HG03103 (cell line): Measurements from ENCODE around the gene PTBP1.
"Not testable (repeated sequence)": the region's sequence is repeated elsewhere in the genome, so short reads cannot be mapped to it uniquely, and the experiment has no call there.

Source experiments
- ATAC-seq: cut with Tn5 transposase; IDR thresholded peaks from one replicate; pipeline ENCODE4 v1.9.1; 2021; ENCODE audit warnings: low read depth; ENCODE audit not compliant: unreplicated experiment

Gene PTBP1

GRCh38 chr19:824885-825284 lies 27.6 kb downstream of the PTBP1 start:
- ATAC-seq, result no peak

GRCh38 chr19:825897-826644 lies 28.8 kb downstream of the PTBP1 start:
- no peak for ATAC-seq

GRCh38 chr19:827314-827709 lies 30.1 kb downstream of the PTBP1 start:
- ATAC-seq, result no peak

- no peak for ATAC-seq
Observed at GRCh38 chr19:827710-828321, 30.6 kb downstream of the PTBP1 start, which contains the start of gene AZU1. Gene AZU1, plus strand, starts transcription at chr19:827837. Its CDS starts 10 bp downstream, at chr19:827847.

GRCh38 chr19:829129-829758 lies 32.0 kb downstream of the PTBP1 start:
- no peak for ATAC-seq

GRCh38 chr19:831407-832369 lies 34.4 kb downstream of the PTBP1 start:
- no peak for ATAC-seq

GRCh38 chr19:834216-834615 lies 37.0 kb downstream of the PTBP1 start:
- ATAC-seq, result no peak

- no peak for ATAC-seq
Observed at GRCh38 chr19:835210-835810, 38.1 kb downstream of the PTBP1 start.

- no peak for ATAC-seq
Observed at GRCh38 chr19:840519-841206, 43.4 kb downstream of the PTBP1 start, which contains the start of gene PRTN3. Gene PRTN3, plus strand, starts transcription at chr19:840999. Its CDS starts 10 bp downstream, at chr19:841009.

GRCh38 chr19:842802-843179 lies 45.5 kb downstream of the PTBP1 start:
- ATAC-seq, result not testable (repeated sequence)

- no peak for ATAC-seq
Observed at GRCh38 chr19:843180-843835, 46.1 kb downstream of the PTBP1 start.

GRCh38 chr19:843836-844545 lies 46.7 kb downstream of the PTBP1 start:
- no peak for ATAC-seq

- ATAC-seq, result no peak
Observed at GRCh38 chr19:844546-844971, 47.3 kb downstream of the PTBP1 start.

GRCh38 chr19:845707-846521 lies 48.7 kb downstream of the PTBP1 start:
- ATAC-seq, result no peak

GRCh38 chr19:848386-848921 lies 51.2 kb downstream of the PTBP1 start:
- ATAC-seq, result no peak

GRCh38 chr19:849195-849594 lies 51.9 kb downstream of the PTBP1 start:
- ATAC-seq, result not testable (repeated sequence)
